ENCODE measurements around the gene COX7A2L.

GRCh38 chr2:42350434-42351063 is 10.5 kb downstream of the COX7A2L start:
- TF ChIP-seq HDGF (IDR thresholded peaks at IDR 0.05; ENCODE audit: borderline replicate concordance): no peak
- TF ChIP-seq FOXA1 (IDR thresholded peaks at IDR 0.05): no peak
- TF ChIP-seq PKNOX1 (IDR thresholded peaks at IDR 0.05): no peak
